ENCODE measurements around the gene PCBP2. TPM values are rescaled to one million over a fixed set of nuclear protein-coding genes. Genes with fewer than 3 reads are reported as not detected.
A peak's percentile ranks its signal among the peaks of the same experiment; 100 is the strongest.
"Not testable (repeated sequence)": the region's sequence is repeated elsewhere in the genome, so short reads cannot be mapped to it uniquely, and the experiment has no call there.

PCBP2 gene
- total RNA-seq = 299 TPM in 2 replicates

DNA sequence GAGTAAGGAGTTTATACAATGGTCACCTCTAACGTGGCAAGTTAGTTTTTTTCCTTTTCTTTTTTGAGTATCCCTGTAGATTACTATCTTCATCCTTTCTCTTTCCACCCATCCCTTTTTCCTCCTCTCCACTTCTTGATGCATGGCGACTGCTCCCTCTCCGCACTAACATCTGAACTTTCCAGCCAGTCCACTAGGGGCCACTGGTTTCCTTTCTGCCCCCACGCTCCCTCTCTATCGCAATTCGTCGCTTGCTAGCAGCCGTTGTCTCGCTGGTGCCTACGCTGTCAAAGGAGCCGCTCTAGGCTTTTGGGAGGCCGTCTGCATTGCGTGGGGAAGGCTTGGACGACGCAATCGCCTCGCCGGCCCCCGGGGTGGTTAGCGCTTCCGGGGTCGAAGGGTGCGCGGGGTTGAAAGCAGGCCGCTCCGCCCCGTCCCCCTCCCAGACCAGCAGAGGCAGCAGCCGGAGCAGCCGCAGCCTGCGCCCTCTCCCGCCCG, at the start of gene PCBP2:
Gene PCBP2 (plus strand): TSS at position 442 of the 498 bp plus-strand sequence. CDS start 2,699 bp downstream, outside the sequence.
- DNase-seq (ENCODE audit: low read depth in 2 of 2) = peak; percentile 100

DNA sequence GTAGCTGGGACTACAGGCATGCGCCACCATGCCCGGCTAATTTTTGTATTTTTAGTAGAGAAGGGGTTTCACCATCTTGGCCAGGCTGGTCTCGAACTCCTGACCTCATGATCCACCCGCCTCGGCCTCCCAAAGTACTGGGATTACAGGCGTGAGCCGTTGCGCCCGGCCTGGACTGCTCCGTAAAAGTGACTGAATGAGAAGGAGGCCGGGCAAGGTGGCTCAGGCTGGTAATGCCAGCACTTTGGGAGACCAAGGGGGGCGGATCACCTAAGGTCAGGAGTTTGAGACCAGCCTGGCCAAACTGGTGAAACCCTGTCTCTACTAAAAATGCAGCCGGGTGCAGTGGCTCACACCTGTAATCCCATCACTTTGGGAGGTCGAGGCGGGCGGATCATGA, 49.6 kb upstream of the PCBP2 start:
- DNase-seq (ENCODE audit: low read depth in 2 of 2) = not testable (repeated sequence)

- DNase-seq (ENCODE audit: low read depth in 2 of 2) = no peak
Observed at GRCh38 chr12:53402871-53403270, 49.0 kb upstream of the PCBP2 start.

DNA sequence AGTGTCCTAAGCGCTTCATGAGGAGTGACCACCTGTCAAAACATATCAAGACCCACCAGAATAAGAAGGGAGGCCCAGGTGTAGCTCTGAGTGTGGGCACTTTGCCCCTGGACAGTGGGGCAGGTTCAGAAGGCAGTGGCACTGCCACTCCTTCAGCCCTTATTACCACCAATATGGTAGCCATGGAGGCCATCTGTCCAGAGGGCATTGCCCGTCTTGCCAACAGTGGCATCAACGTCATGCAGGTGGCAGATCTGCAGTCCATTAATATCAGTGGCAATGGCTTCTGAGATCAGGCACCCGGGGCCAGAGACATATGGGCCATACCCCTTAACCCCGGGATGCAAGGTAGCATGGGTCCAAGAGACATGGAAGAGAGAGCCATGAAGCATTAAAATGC, 41.0 kb upstream of the PCBP2 start:
- DNase-seq (ENCODE audit: low read depth in 2 of 2) = no peak

DNA sequence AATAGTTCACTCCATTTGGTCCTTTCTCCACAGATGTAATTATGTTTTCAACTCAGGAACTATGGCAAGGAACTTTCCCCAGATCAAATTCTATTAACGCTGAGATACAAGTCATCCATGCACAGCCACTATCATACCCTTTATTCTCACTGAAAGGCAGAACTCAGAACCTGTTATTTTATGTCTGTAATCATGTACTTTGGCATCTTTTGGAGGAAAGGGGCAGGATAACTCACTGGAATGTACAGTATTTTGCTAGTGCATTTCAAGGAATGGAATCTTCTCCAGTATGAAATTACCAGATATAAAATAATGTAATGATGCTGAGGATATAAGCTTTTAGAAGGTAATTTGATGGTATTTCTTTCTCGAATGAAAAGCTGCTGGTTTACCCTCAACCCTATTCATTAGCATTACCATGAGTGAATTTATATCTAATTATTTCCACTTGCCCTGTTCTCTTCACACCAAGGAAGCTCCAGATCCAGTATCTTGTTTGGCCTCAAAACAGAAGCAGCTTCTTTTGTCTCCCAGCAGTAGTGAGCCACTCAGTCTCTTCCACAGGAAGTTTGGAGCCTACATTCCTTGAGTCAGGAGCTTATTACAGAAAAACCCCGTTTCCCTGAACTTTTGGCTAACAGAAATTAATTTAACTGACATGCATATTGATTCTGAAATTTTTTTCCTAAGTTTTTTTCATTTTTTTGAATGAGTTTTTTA, 38.3 kb upstream of the PCBP2 start:
- peak in 1 of 2 donors; percentile 62 for DNase-seq (ENCODE audit: low read depth in 2 of 2)

- DNase-seq (ENCODE audit: low read depth in 2 of 2) = peak in 1 of 2 donors; percentile 17
Observed at GRCh38 chr12:53414756-53415417, 37.0 kb upstream of the PCBP2 start.

DNA sequence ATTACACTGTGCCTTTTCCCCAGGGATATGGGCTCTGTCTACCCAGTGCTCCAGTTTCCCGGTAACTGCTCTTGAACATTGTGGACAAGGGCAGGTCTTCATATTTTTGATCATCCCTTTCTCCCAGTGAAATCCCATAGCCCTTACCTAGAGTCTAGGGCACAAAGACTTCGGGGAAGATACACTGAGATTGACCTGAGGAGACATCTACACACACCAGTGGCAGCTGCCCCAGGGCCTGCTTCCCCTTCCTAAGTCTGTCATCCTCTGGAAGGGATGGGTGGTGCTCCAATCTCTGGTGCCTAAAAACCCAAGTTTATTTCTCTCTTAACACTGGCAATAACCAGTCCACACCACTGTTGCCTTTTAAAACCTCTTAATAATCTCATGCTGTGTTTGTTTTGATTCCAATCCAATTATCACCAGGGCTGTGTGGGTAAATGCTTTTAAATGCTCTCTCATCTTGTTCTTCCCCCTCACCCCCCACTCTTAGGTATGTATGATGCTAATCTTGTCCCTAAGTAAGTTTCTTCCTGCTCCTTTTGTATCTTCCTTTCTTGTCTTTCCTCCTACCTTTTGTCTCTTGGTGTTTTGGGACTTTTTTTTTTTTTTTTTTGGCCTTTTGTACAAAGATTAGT, 36.0 kb upstream of the PCBP2 start:
- DNase-seq (ENCODE audit: low read depth in 2 of 2) = peak in 1 of 2 donors; percentile 20

GRCh38 chr12:53417291-53417816, 34.5 kb upstream of the PCBP2 start:
- not testable (repeated sequence) for DNase-seq (ENCODE audit: low read depth in 2 of 2)

- DNase-seq (ENCODE audit: low read depth in 2 of 2) = no peak
Observed at GRCh38 chr12:53418221-53418620, 33.7 kb upstream of the PCBP2 start.

GRCh38 chr12:53419756-53420155, 32.1 kb upstream of the PCBP2 start:
- no peak for DNase-seq (ENCODE audit: low read depth in 2 of 2)

DNA sequence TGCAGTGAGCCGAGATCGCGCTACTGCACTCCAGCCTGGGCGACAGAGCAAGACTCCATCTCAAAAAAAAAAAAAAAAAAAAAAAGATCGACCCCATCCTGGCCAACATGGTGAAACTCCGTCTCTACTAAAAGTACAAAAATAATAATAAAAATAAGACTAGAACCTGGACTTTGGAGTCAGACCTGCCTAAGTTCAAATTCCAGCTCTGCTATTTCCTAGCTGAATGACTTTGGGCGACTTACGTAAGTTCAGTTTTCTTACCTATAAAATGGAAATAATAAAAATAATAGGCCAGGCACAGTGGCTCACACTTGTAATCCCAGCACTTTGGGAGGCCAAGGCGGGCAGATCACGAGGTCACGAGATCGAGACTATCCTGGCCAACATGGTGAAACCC, 29.7 kb upstream of the PCBP2 start:
- DNase-seq (ENCODE audit: low read depth in 2 of 2) = not testable (repeated sequence)

GRCh38 chr12:53423597-53423996, 28.3 kb upstream of the PCBP2 start, which contains the start of gene AMHR2:
AMHR2 (plus strand) TSS chr12:53423855; CDS start chr12:53423935, 80 bp downstream.
- no peak for DNase-seq (ENCODE audit: low read depth in 2 of 2)

DNA sequence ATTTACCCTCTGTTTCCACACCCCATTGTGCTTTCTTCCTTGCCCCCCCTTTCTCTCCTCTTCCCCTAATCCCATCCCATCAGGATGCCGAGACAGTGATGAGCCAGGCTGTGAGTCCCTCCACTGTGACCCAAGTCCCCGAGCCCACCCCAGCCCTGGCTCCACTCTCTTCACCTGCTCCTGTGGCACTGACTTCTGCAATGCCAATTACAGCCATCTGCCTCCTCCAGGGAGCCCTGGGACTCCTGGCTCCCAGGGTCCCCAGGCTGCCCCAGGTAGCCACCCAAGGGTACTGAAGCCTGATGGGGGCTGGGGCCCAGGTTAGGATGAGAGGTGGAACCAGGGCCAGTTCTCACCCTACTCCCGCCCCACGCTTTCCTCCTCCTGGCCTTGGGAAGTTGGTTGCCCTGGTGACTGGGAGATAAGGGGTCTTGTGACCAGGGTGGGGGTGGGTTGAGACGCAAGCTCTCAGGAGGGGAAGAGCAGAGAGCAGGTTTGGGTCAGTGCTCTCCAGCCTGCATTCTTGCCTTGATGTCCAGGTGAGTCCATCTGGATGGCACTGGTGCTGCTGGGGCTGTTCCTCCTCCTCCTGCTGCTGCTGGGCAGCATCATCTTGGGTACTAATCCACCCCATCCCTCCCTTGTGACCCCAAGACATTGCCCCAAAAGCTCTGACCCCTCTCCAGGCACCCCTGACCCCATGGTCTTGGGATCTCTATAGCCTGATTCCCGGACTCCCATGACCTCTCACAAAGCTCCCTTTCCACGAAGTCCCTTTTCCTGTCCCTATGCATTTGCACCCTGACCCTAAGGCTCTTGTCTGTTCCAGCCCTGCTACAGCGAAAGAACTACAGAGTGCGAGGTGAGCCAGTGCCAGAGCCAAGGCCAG, 27.0 kb upstream of the PCBP2 start:
- DNase-seq (ENCODE audit: low read depth in 2 of 2) = no peak

DNA sequence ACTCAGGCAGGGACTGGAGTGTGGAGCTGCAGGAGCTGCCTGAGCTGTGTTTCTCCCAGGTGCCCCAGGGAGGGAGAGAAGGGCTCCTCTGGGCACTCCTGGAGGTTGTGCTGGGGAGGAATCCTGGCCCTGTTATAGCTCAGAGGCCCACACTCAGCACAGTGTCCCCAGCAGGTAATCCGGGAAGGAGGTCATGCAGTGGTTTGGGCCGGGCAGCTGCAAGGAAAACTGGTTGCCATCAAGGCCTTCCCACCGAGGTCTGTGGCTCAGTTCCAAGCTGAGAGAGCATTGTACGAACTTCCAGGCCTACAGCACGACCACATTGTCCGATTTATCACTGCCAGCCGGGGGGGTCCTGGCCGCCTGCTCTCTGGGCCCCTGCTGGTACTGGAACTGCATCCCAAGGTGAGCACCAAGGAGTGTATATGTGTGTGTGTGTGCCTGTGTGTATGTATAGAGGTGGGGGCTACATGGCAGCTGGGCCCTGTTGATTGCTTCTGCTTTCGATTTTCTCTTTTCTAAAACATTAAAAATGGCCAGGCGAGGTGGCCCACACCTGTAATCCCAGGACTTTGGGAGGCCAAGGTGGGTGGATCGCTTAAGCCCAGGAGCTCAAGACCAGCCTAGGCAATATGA, 26.3 kb upstream of the PCBP2 start:
- no peak for DNase-seq (ENCODE audit: low read depth in 2 of 2)

DNA sequence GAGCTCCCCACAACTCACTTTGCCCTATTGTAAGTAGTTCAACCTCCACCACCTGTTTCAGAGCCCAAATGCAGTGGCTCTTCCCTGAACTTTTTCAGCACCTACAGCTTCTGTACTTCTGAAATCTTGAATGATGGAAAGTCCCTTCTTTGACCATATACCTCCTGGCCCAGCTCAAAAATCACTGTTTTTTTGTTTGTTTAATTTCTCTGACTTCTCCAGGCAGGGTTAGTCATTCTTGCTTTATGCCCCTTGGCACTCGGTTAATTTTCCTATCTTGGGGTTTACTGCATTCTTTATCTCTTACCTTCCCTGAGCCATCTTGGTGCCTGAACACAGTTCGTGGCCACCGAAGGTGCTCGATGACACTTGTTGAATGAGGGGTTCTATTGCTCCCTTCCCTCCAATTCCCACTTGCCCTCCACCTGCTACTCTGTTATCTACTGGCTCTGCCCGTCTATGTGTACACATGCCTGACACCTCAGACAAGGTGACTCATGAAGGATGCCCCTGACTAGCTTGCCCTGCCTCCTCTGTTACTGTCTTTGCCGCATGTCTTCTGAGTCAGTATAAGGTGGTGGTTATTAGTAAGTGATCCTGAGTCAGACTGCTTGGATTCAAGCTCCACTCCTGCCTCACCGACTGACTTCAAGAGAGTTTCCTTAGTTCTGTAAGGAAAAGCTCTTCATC, 23.9 kb upstream of the PCBP2 start:
- DNase-seq (ENCODE audit: low read depth in 2 of 2) = peak in 1 of 2 donors; percentile 70

DNA sequence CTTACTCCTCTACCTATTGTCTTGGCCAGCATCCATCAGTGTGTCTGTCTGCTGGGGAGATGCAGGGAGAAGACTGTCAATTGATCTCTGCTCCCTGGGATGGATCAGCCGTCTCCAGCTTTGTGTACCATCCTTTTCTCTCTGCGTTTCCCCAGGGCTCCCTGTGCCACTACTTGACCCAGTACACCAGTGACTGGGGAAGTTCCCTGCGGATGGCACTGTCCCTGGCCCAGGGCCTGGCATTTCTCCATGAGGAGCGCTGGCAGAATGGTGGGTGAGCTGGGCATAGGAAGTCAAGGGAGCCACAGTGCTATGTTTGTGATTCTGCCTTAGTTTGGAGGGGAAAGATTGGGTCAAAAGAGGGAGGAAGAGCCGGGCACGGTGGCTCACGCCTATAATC, 23.2 kb upstream of the PCBP2 start:
- DNase-seq (ENCODE audit: low read depth in 2 of 2) = no peak

DNA sequence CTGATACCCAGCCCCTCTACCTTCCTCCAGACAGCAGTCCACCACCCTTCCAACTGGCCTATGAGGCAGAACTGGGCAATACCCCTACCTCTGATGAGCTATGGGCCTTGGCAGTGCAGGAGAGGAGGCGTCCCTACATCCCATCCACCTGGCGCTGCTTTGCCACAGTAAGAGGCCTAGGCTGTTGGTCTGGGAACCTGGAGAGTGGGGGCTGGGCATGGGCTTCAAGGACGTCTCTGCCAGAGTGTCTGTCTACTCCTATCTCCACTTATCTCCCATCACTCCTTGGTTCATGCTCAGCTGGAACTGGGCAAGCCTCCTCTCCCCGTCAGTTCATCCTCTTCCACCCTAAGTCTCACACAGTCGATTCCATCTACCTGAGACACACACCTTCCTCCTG, 21.8 kb upstream of the PCBP2 start:
- no peak for DNase-seq (ENCODE audit: low read depth in 2 of 2)

DNA sequence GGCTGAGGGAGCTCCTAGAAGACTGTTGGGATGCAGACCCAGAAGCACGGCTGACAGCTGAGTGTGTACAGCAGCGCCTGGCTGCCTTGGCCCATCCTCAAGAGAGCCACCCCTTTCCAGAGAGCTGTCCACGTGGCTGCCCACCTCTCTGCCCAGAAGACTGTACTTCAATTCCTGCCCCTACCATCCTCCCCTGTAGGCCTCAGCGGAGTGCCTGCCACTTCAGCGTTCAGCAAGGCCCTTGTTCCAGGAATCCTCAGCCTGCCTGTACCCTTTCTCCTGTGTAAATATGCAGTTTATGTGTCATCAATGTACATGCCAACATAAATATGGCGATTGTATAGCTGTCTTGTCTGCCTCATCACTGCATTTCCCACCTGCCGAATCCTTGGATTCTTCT, 20.7 kb upstream of the PCBP2 start:
- no peak for DNase-seq (ENCODE audit: low read depth in 2 of 2)

- DNase-seq (ENCODE audit: low read depth in 2 of 2) = not testable (repeated sequence)
Observed at GRCh38 chr12:53435326-53435725, 16.6 kb upstream of the PCBP2 start.

DNA sequence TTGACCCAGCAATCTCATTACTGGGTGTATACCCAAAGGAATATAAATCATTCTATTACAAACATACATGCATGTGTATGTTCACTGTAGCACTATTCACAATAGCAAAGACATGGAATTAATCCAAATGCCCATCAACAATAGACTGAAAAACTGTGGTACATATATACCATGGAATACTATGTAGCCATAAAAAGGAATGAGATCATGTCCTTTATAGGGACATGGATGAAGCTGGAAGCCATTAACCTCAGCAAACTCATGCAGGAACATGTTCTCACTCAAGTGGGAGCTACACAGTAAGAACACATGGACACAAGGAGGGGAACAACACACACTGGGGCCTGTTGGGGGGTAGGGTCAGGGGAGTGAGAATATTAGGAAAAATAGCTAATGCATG, 12.3 kb upstream of the PCBP2 start:
- not testable (repeated sequence) for DNase-seq (ENCODE audit: low read depth in 2 of 2)
